ENCODE measurements around the gene DRG2.

Gene DRG2

DNA sequence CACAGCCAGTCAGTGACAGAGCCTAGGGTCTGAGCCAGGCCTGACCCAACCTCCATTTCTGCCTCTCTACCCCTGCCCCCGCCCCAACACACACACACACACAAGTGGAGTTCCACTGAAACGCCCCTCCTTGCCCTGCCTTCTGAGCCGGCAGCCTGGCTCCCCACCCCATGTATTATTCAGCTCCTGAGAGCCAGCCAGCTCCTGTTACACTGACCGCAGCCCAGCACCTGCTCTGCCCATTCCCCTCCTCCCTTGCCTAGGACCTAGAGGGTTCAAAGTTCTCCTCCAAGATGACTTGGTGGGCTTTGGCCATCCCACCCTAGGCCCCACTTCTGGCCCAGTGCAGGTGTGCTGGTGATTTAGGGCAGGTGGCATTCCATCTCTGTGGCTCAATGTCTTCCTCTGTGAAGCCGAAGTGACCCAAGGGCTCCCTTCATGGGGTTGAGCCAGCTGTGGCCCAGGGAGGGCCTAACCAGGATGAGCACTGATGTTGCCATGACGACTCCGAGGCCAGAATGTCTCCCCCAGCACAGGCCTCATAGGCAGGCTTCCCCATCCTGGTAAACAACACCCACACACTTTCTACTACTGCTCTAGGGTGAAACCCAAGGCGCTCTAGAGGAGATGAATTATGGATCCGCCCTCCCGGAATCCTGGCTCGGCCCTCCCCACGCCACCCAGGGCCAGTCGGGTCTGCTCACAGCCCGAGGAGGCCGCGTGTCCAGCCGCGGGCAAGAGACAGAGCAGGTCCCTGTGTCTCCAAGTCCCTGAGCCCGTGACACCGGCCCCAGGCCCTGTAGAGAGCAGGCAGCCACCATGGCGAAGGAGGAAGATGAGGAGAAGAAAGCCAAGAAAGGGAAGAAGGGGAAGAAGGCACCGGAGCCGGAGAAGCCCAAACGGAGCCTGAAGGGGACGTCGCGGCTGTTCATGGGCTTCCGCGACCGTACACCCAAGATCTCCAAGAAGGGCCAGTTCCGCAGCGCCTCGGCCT is 30.5 kb downstream of the DRG2 start:
- DNase-seq = no peak

GRCh38 chr17:18119166-18119745 is 31.5 kb downstream of the DRG2 start:
- DNase-seq = no peak

DNA sequence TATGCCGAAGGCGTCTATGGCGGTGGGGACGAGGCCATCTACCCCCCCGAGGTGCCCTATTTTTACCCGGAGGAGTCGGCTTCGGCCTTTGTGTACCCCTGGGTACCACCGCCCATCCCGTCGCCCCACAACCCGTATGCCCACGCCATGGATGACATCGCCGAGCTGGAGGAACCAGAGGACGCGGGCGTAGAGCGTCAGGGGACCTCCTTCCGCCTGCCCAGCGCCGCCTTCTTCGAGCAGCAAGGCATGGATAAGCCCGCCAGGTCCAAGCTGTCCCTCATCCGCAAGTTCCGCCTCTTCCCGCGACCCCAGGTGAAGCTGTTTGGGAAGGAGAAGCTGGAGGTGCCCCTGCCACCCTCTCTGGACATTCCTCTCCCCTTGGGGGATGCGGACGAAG is 32.2 kb downstream of the DRG2 start:
- no peak for DNase-seq

- no peak for DNase-seq
These were observed 32.8 kb downstream of the DRG2 start for GRCh38 chr17:18120461-18121017.

DNA sequence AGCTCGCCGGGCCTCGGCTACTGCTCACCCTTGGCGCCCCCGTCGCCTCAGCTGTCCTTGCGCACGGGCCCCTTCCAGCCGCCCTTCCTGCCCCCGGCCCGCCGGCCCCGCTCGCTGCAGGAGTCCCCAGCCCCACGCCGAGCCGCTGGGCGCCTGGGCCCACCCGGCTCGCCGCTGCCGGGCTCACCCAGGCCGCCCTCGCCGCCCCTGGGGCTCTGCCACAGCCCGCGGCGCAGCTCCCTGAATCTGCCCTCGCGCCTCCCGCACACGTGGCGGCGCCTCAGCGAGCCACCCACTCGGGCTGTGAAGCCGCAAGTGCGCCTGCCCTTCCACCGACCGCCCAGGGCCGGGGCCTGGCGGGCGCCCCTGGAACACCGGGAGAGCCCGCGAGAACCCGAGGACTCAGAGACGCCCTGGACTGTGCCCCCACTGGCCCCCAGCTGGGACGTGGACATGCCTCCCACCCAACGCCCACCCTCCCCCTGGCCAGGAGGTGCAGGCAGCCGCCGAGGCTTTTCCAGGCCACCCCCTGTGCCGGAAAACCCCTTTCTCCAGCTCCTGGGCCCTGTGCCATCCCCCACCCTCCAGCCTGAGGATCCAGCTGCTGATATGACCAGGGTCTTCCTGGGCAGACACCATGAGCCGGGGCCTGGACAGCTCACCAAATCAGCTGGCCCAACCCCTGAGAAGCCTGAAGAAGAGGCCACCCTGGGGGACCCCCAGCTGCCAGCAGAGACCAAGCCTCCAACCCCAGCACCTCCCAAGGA is 33.6 kb downstream of the DRG2 start:
- DNase-seq = no peak

- DNase-seq = no peak
These were observed 35.4 kb downstream of the DRG2 start for GRCh38 chr17:18122990-18123753.

GRCh38 chr17:18124345-18125126 is 36.8 kb downstream of the DRG2 start:
- DNase-seq = no peak

GRCh38 chr17:18129041-18129502 is 41.3 kb downstream of the DRG2 start:
- no peak for DNase-seq

DNA sequence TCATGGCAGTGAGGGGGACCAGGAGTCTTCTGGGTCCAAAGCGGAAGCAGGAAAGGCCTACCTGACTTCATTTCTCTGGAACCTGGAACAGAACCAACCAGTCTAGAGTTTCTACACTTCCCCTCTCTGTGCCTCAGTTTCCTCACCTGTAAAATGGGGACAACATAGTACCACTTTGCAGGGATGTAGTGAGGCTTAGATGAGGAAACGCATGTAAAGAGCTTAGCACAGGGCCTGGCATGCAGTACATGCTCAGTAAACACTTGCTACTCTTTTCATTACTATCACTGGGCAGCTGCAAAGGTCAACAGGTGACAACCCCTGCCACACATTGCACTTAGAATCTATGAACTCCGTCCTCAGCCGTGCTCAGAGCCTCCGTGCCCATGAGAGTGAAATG is 45.0 kb downstream of the DRG2 start:
- no peak for DNase-seq

DNA sequence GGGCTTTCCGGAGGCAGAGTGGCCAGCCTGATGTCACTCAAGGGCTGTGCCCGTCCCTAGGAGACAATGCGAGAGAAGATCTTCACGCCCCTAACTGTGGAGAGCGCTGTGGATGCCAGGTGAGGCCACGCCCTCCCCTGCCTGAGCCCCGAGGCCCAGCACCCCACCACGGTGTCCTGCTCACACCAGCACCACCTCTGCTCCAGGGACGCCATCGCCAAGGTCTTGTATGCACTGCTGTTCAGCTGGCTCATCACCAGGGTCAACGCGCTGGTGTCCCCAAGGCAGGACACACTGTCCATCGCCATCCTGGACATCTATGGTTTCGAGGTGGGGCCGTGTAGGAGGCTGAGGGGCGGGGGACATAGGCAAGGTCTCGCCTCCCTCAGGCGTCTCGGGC is 48.6 kb downstream of the DRG2 start:
- DNase-seq = no peak

DNA sequence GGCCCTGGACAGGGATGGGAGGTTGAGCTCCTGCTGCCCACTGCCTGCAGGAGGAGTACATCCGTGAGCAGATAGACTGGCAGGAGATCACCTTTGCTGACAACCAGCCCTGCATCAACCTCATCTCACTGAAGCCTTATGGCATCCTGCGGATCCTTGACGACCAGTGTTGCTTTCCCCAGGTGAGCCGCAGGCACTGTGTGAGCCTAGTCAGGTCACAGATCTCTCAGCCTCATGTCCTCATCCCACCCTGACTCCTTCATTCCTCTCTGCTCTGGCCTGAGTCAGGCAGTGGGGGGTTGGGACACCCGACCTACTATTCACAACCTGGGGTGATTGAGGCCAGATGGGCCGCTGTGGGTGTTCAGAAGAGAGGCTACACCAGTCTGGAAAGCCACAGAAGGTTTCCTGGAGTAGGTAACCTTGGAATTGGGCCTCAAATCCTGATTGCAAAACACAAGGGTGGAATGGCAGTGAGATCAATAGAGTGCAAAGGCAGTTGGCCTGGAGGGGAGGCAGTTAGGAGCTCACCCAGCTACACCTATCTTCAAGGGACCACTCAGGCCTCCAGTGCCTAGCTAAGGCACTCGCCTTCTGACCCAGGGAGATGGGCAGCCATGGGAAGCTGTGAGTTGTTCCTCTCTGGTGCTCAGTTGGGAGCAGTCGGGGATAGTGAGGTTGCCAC is 50.5 kb downstream of the DRG2 start:
- DNase-seq = no peak

DNA sequence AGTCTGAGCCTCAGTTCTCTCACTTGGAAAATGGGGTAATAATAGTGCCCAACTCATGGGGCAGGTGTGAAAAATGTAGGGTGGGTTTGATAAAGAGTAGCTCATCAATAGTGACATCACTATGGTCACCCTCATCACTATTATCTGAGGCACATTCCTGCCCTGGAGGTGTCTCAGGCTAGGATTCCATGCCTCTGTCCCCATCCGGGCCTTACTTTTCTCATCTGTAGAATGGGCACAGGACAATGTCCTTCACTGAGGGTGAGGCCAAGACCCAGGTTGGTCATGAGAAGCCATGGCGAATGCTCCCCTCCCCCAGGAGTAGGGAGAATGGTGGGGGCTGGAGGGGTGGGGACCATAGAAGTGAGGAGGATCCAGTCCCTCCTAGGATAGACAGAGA is 51.3 kb downstream of the DRG2 start:
- no peak for DNase-seq

DNA sequence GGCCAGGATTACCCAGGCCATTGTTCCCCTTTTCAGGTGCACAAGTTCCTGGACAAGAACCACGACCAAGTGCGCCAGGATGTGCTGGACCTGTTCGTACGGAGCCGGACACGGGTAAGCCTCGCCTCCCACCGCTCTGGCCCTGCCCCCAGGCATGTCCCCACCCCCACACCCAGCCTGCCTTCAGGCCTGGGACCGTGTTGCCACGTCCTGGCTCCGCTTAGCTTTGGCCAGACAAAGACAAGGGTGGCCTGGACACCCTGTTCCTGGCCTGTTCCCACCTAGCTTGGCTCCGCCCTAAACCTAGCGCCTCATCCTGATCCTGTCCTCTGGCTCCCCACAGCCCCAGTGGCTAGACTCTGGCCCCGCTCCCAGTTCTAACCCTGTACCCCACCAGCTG is 51.8 kb downstream of the DRG2 start:
- DNase-seq = no peak

GRCh38 chr17:18139949-18140348 is 52.2 kb downstream of the DRG2 start:
- DNase-seq = no peak

DNA sequence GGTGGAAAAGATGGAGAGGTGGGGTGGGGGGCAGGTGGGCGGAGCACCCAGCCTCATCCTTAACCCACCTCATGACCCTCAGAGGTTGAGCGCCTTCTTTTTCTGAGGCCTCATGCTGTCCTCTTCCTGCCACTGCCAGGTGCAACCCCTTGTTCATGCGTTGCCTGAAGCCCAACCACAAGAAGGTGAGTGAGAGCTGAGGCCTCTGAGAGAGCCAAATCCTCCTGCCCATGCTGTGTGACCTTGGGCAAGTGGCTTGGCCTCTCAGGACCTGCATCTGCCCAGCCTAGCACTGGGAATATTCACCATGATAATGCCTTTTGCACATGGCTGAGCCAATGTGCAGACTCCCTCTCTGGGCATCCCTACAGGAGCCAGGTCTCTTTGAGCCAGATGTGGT is 52.9 kb downstream of the DRG2 start:
- DNase-seq = no peak

DNA sequence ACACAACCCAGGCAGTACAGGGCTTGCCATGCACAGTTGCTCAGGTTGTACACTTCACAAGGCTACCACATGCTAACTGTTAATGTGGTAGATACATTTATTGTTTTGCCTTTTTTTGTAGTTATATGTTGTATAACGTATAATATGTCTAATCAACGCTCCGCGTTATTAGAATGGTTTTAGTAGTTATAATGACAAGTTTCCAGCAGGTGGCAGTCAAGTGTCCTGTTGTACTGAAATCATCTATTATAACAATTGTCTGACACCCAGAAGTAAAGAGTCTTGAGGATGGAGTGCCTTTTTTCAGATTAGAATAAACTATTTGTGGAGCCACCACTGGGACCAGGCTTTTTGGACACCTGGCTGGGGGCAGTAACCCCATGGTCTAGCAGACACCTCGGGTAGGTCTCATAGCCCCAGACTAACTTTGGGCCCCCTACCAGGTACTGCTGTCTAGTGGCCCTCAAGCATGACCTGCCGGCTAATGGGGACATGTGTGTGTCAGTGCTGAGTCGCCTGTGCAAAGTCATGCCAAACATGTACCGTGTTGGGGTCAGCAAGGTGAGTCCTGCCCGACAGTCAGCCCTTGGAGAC is 53.6 kb downstream of the DRG2 start:
- DNase-seq = peak; percentile 47 to 54

GRCh38 chr17:18142417-18142816 is 54.7 kb downstream of the DRG2 start:
- no peak for DNase-seq

- peak in 1 of 2 donors; percentile 15 for DNase-seq
These were observed 55.5 kb downstream of the DRG2 start for GRCh38 chr17:18143044-18143936.

DNA sequence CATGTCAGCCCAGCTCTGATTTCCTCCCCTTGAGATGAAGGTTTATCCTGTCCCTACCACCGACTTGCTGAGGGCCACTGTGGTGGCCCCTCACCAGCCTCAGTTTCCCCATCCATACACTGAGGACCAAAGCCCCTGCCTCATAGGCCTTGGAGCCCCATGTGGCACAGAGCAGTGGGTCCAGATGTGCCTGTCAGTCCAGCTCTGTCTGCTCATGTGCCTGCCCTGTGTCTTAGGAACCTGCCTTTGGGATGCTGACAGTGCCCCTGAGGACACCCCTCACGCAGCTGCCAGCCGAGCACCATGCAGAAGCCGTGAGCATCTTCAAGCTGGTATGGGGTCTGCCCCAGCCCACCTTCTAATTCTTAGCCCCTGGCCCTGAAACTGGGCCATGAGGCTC is 56.5 kb downstream of the DRG2 start:
- DNase-seq = no peak

Data from stimulated activated CD4-positive, alpha-beta T cell treated with anti-CD3 and anti-CD28 coated beads, Interleukin-2, amount 100 ng/mL, for 48 hours (primary cell).